Measurements from ENCODE around the gene CCP110. TPM values are rescaled to one million over a fixed set of nuclear protein-coding genes. Genes with fewer than 3 reads are reported as not detected.

CCP110 gene
- total RNA-seq, 1 experiment from 2014 or later = 31.8 TPM

DNA sequence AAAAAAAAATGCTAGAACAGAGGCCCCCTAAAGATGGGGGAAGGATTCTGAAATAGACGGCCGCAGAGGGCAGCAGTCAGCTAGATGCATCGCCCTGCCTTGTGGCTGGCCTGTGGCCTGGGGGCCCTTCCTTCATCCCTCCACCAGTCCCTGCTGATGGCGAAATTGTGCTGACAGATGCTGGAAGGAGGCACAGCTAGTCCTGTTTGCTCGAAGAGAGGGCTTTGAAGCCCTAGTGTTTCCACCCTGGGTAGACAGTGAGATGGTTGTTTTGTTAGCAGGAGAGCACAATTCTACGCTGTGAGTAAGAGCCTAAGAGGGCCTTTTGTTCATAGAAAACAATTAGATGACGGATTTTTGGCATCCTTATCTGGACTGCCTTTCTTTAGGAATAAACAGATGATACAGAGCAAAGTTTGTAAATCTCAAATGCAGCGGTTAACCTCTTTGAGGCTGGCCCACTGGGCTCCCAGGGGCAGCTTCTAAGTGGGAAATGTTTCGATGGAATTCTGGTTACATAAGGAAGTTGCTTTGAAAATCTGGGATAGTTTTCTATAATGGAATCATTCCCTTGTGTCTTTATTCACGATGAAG, 54.7 kb downstream of the CCP110 start:
- no peak for DNase-seq (ENCODE audit: low read depth, low spot score)
- H3K36me3 ChIP-seq (ENCODE audit: control insufficient read depth, insufficient read depth, low read length) = peaks cover 19% of the 10 kb centered on the region
- no peaks in the 10 kb centered on the region for H3K4me1 ChIP-seq (ENCODE audit: control insufficient read depth, insufficient read depth, low read length)
- H3K27me3 ChIP-seq (ENCODE audit: control insufficient read depth, insufficient read depth, low read length) = no peaks in the 10 kb centered on the region
- intact Hi-C loops (cut with micrococcal nuclease; ENCODE audit: unreplicated experiment) (no loop called here), in situ Hi-C loops (cut with HindIII; ENCODE audit: low pct_unique_long_range_greater_than_20kb, low sequenced_read_pairs) (no loop called here)
- TF ChIP-seq TCF7L2 (IDR thresholded peaks at IDR 0.05; ENCODE audit: low read depth, low read length) (no peak), POLR2AphosphoS5 (IDR thresholded peaks at IDR 0.05; ENCODE audit: low read depth, low read length) (no peak), SIN3A (IDR thresholded peaks at IDR 0.05; ENCODE audit: borderline replicate concordance, insufficient read depth, low read depth, low read length) (no peak)
- TF ChIP-seq, protein P1, sequence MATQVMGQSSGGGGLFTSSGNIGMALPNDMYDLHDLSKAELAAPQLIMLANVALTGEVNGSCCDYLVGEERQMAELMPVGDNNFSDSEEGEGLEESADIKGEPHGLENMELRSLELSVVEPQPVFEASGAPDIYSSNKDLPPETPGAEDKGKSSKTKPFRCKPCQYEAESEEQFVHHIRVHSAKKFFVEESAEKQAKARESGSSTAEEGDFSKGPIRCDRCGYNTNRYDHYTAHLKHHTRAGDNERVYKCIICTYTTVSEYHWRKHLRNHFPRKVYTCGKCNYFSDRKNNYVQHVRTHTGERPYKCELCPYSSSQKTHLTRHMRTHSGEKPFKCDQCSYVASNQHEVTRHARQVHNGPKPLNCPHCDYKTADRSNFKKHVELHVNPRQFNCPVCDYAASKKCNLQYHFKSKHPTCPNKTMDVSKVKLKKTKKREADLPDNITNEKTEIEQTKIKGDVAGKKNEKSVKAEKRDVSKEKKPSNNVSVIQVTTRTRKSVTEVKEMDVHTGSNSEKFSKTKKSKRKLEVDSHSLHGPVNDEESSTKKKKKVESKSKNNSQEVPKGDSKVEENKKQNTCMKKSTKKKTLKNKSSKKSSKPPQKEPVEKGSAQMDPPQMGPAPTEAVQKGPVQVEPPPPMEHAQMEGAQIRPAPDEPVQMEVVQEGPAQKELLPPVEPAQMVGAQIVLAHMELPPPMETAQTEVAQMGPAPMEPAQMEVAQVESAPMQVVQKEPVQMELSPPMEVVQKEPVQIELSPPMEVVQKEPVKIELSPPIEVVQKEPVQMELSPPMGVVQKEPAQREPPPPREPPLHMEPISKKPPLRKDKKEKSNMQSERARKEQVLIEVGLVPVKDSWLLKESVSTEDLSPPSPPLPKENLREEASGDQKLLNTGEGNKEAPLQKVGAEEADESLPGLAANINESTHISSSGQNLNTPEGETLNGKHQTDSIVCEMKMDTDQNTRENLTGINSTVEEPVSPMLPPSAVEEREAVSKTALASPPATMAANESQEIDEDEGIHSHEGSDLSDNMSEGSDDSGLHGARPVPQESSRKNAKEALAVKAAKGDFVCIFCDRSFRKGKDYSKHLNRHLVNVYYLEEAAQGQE (IDR thresholded peaks at IDR 0.05; ENCODE audit: insufficient read depth in 1 of 2, low read depth in 2 of 2, low read length in 1 of 2) = no peak
- TF ChIP-seq, protein P2, sequence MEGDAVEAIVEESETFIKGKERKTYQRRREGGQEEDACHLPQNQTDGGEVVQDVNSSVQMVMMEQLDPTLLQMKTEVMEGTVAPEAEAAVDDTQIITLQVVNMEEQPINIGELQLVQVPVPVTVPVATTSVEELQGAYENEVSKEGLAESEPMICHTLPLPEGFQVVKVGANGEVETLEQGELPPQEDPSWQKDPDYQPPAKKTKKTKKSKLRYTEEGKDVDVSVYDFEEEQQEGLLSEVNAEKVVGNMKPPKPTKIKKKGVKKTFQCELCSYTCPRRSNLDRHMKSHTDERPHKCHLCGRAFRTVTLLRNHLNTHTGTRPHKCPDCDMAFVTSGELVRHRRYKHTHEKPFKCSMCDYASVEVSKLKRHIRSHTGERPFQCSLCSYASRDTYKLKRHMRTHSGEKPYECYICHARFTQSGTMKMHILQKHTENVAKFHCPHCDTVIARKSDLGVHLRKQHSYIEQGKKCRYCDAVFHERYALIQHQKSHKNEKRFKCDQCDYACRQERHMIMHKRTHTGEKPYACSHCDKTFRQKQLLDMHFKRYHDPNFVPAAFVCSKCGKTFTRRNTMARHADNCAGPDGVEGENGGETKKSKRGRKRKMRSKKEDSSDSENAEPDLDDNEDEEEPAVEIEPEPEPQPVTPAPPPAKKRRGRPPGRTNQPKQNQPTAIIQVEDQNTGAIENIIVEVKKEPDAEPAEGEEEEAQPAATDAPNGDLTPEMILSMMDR (IDR thresholded peaks at IDR 0.05) = no peak
- ChIA-PET CTCF (no interaction called here), POLR2A (interaction anchor here (0.6 to 0.7 kb wide), 2 partner anchors 8 to 22 kb away, joined by 3 to 8 read pairs; no protein-coding TSS in a partner anchor)
- no peak for ATAC-seq
- no TSS peak for BruUV-seq (replicated peaks)
- H3K27ac ChIP-seq (ENCODE audit: low read length) = no peak overlapping the region
- H3K4me3 ChIP-seq (ENCODE audit: low read depth in 2 of 2, low read length in 2 of 2) = no peak overlapping the region
- no peaks in the 10 kb centered on the region for H3K9me3 ChIP-seq (ENCODE audit: control insufficient read depth, insufficient read depth, low read depth, low read length)

DNA sequence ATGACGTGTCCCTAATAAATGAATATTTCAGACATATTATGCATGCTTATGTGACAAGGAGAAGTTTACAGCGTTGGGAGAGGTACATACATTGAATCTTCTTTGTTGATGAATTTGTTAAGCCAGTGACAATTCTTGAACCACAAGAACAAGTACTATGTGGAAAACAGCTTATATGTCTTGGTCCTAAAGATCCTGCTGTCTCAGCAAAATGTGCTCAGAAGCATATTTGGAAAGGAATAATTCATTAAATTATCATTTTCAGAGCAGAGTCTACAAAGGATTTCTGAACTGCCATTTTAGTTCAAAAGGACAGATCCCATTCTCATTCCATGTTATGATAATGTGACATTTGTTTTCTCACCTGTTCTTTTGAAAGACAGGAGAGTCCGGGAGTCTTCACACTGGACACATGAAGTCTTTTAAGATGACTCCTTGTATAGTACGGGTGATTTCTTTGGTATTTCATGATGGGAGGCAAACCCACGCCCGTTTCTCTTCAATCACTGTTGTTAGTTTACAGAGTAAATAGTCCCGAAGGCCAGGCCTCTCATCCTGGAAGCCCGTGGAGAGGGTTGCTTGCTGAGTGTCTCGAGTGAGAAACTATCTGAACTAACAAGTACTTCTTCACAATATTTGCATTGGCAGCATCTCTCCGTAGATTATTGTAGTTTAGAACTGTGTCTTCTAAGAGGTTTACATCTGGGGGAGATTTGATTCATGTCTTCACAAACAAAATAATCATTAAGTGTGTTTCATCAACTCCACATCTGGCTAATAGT, 58.5 kb downstream of the CCP110 start:
- H3K27ac ChIP-seq (ENCODE audit: low read length) = no peak overlapping the region
- intact Hi-C loops (cut with micrococcal nuclease; ENCODE audit: unreplicated experiment) = no loop called here
- ChIA-PET CTCF (no interaction called here), POLR2A (no interaction called here)
- BruUV-seq (replicated peaks) = no TSS peak
- no peaks in the 10 kb centered on the region for H3K4me1 ChIP-seq (ENCODE audit: control insufficient read depth, insufficient read depth, low read length)
- in situ Hi-C loops (cut with HindIII; ENCODE audit: low pct_unique_long_range_greater_than_20kb, low sequenced_read_pairs) = no loop called here
- no peak for ATAC-seq
- H3K36me3 ChIP-seq (ENCODE audit: control insufficient read depth, insufficient read depth, low read length) = peaks cover 17% of the 10 kb centered on the region
- H3K9me3 ChIP-seq (ENCODE audit: control insufficient read depth, insufficient read depth, low read depth, low read length) = no peaks in the 10 kb centered on the region
- TF ChIP-seq SIN3A (IDR thresholded peaks at IDR 0.05; ENCODE audit: borderline replicate concordance, insufficient read depth, low read depth, low read length) (no peak), TCF7L2 (IDR thresholded peaks at IDR 0.05; ENCODE audit: low read depth, low read length) (no peak), POLR2AphosphoS5 (IDR thresholded peaks at IDR 0.05; ENCODE audit: low read depth, low read length) (no peak)
- TF ChIP-seq, protein P2 (IDR thresholded peaks at IDR 0.05) = no peak
- TF ChIP-seq, protein P1 (IDR thresholded peaks at IDR 0.05; ENCODE audit: insufficient read depth in 1 of 2, low read depth in 2 of 2, low read length in 1 of 2) = no peak
- H3K4me3 ChIP-seq (ENCODE audit: low read depth in 2 of 2, low read length in 2 of 2) = no peak overlapping the region
- no peaks in the 10 kb centered on the region for H3K27me3 ChIP-seq (ENCODE audit: control insufficient read depth, insufficient read depth, low read length)
- DNase-seq (ENCODE audit: low read depth, low spot score) = no peak
